Adrenal gland (tissue), 5 donors: Measurements from ENCODE around the gene AQP3.

Experiments
- POLR2A ChIP-seq, 2 donors: fragments of 450-650 bp; IDR thresholded peaks; one replicate each; pipeline ENCODE4 v1.6.1; 2017; ENCODE audit warnings: antibody characterized with exemption in 2 of 2, mild to moderate bottlenecking in 2 of 2, moderate library complexity in 1 of 2
- TF ChIP-seq, protein P1 (sequence below), 6 experiments: fragments of 450-650 bp in 4 of 6; fragments of 200-600 bp in 2 of 6; sonication (generic) in 1 of 6; IDR thresholded peaks; 1 replicate in 5 of 6; 2 replicates in 1 of 6; pipeline versions ENCODE4 v1.5.1 to v1.8.0; 2016 to 2021; ENCODE audit warnings: antibody characterized with exemption in 6 of 6, mild to moderate bottlenecking in 2 of 6, moderate library complexity in 1 of 6
- donor health status: DM: no; HTN: no; CAD: no.

DNA sequence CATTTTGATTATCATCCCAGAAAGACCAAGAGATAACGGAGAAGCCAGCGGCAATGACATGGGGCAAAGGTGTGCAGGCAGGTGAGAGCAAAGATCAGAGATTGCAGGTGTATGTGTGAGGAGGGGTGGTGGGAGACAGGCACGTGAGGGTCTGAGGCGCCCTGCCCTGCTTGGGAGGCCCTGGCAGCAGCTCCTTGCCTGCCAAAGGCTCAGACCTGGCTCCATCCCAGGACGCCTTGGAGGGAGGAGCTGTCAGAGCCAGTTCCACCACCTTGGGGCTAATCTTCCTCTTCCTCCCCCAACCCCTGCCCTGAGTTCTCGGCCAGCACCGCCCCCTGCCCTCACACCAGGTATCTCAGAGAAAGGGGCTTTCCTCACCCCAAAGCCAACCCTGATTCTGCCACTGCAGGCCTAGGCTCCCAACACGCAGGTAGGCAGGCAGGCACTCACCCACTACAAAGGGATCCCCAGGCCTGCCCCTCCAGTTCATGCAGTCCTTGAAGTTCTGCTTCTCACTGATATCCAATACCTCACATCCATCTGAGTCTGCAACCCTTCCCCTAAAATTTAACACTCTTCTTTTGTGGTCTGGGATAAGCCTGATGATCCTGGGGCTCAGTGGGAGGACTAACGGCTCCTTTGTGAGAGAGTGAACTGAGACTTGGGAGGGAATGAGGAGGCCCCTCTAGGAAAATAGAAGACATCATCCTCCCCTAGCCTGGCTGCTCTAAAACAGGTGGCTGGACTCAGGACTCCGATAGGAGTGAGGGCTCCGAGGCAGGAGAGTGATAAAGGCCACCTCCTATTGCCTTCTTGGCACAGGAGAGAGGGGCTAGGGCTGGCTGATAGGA lies 1.8 kb downstream of the AQP3 start:
- no peak for TF ChIP-seq POLR2A (IDR thresholded peaks at IDR 0.05)
- TF ChIP-seq, protein P1, sequence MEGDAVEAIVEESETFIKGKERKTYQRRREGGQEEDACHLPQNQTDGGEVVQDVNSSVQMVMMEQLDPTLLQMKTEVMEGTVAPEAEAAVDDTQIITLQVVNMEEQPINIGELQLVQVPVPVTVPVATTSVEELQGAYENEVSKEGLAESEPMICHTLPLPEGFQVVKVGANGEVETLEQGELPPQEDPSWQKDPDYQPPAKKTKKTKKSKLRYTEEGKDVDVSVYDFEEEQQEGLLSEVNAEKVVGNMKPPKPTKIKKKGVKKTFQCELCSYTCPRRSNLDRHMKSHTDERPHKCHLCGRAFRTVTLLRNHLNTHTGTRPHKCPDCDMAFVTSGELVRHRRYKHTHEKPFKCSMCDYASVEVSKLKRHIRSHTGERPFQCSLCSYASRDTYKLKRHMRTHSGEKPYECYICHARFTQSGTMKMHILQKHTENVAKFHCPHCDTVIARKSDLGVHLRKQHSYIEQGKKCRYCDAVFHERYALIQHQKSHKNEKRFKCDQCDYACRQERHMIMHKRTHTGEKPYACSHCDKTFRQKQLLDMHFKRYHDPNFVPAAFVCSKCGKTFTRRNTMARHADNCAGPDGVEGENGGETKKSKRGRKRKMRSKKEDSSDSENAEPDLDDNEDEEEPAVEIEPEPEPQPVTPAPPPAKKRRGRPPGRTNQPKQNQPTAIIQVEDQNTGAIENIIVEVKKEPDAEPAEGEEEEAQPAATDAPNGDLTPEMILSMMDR (IDR thresholded peaks at IDR 0.05) = no peak
